ENCODE results near the gene LRIG1.

GRCh38 chr3:66463054-66463631 is 37.7 kb downstream of the LRIG1 start:
- TF ChIP-seq CTCF (IDR thresholded peaks at IDR 0.05; ENCODE audit: low read depth, low read length, poor library complexity, severe bottlenecking) (no peak), EZH2phosphoT487 (IDR thresholded peaks at IDR 0.05; ENCODE audit: borderline replicate concordance, low read length) (no peak)
